Karpas-422 (cell line): ENCODE data around the gene NLGN2. TPM values are rescaled to one million over a fixed set of nuclear protein-coding genes. Genes with fewer than 3 reads are reported as not detected.

Experiments
- DNase-seq: peaks from one replicate; pipeline ENCODE4 v3.0.0-alpha.2; 2015
- H2AFZ ChIP-seq: fragments of 200-600 bp; sonication (generic); 2 replicates; pipeline ENCODE4 v1.6.1; 2014; ENCODE audit warnings: antibody characterized with exemption, low read length, mixed read lengths
- H3K27ac ChIP-seq: fragments of 200-600 bp; sonication (generic); 2 replicates; pipeline ENCODE4 v1.5.1; 2014; ENCODE audit warnings: mild to moderate bottlenecking, low read length, moderate library complexity
- H3K27me3 ChIP-seq: fragments of 200-600 bp; sonication (generic); 2 replicates; pipeline ENCODE4 v1.6.1; 2014; ENCODE audit warnings: low read length, mixed read lengths
- H3K36me3 ChIP-seq: fragments of 200-600 bp; sonication (generic); 2 replicates; pipeline ENCODE4 v1.6.1; 2014; ENCODE audit warnings: low read length, mixed read lengths; ENCODE audit not compliant: insufficient read depth
- H3K4me1 ChIP-seq: fragments of 200-600 bp; sonication (generic); 2 replicates; pipeline ENCODE4 v1.6.1; 2014; ENCODE audit warnings: mild to moderate bottlenecking, low read length, mixed read lengths
- H3K4me2 ChIP-seq: fragments of 200-600 bp; sonication (generic); 2 replicates; pipeline ENCODE4 v1.6.1; 2014; ENCODE audit warnings: low read length, low read depth, mild to moderate bottlenecking; ENCODE audit not compliant: poor library complexity, severe bottlenecking
- H3K4me3 ChIP-seq: fragments of 200-600 bp; sonication (generic); 2 replicates; pipeline ENCODE4 v1.5.1; 2014; ENCODE audit warnings: mild to moderate bottlenecking, antibody characterized with exemption, low read length, mixed read lengths
- H3K79me2 ChIP-seq: fragments of 200-600 bp; sonication (generic); 2 replicates; pipeline ENCODE4 v1.6.1; 2014; ENCODE audit warnings: mild to moderate bottlenecking, low read length, mixed read lengths
- H3K9ac ChIP-seq: fragments of 200-600 bp; sonication (generic); 2 replicates; pipeline ENCODE4 v1.6.0; 2014; ENCODE audit warnings: low read length
- H3K9me2 ChIP-seq: fragments of 200-600 bp; sonication (generic), shearing (Covaris generic); replicated peaks from 2 replicates; pipeline ENCODE4 v1.6.0; 2014; ENCODE audit warnings: mild to moderate bottlenecking, low read length, moderate library complexity; ENCODE audit not compliant: insufficient read depth
- H3K9me3 ChIP-seq: fragments of 300-700, 200-600 bp; sonication (generic); 2 replicates; pipeline ENCODE4 v1.6.1; 2014; ENCODE audit warnings: low read length, mixed read lengths
- H4K20me1 ChIP-seq: fragments of 200-600 bp; sonication (generic); 2 replicates; pipeline ENCODE4 v1.6.1; 2014; ENCODE audit warnings: mild to moderate bottlenecking, antibody characterized with exemption, low read length, low read depth; ENCODE audit not compliant: insufficient read depth
- total RNA-seq: library from RNA; depleted of rRNA; stranded (reverse); fragments of >200 nt; shearing (Covaris generic); gene quantifications from 2 replicates; pipeline ENCODE4 v1.2.3, GENCODE V29; 2014; ENCODE audit warnings: low replicate concordance

The NLGN2 gene
- total RNA-seq, 1 experiment from 2014 or later: not detected

GRCh38 chr17:7432296-7432695 lies 24.7 kb downstream of the NLGN2 start:
- H3K4me1 ChIP-seq: peaks cover 12% of the 10 kb centered on the region
- no peak overlapping the region for H3K4me3 ChIP-seq
- no peaks in the 10 kb centered on the region for H3K9me2 ChIP-seq
- no peak overlapping the region for H2AFZ ChIP-seq
- no peak for DNase-seq
- no peak overlapping the region for H3K4me2 ChIP-seq
- no peaks in the 10 kb centered on the region for H3K27me3 ChIP-seq
- no peaks in the 10 kb centered on the region for H3K36me3 ChIP-seq
- H3K27ac ChIP-seq: no peak overlapping the region
- H4K20me1 ChIP-seq: 0 out of 2 replicates have a peak, but pooled peaks cover under 1% of the 10 kb centered on the region
- H3K9me3 ChIP-seq: no peaks in the 10 kb centered on the region
- H3K79me2 ChIP-seq: 0 out of 2 replicates have a peak, but pooled peaks cover 4% of the 10 kb centered on the region
- no peak overlapping the region for H3K9ac ChIP-seq

GRCh38 chr17:7435676-7436555 lies 28.3 kb downstream of the NLGN2 start:
- Histone ChIP-seq H2AFZ (peak overlapping the region; percentile 47; the same call in 1 of the 2 replicates), H3K9me3 (no peaks in the 10 kb centered on the region), H3K27me3 (no peaks in the 10 kb centered on the region), H3K4me1 (peaks cover 25% of the 10 kb centered on the region), H3K79me2 (0 out of 2 replicates have a peak, but pooled peaks cover 4% of the 10 kb centered on the region), H3K27ac (no peak overlapping the region), H3K9me2 (no peaks in the 10 kb centered on the region), H3K4me3 (peak overlapping the region; percentile 75), H3K4me2 (peak overlapping the region; percentile 86), H3K9ac (peak overlapping the region; percentile 73), H3K36me3 (no peaks in the 10 kb centered on the region), H4K20me1 (peaks cover 9% of the 10 kb centered on the region; the same call in 1 of the 2 replicates)
- DNase-seq: peak; percentile 84

- no peak overlapping the region for H3K27ac ChIP-seq
- peaks cover 9% of the 10 kb centered on the region; the same call in 1 of the 2 replicates for H4K20me1 ChIP-seq
- H3K36me3 ChIP-seq: no peaks in the 10 kb centered on the region
- peak overlapping the region; percentile 75 for H3K4me3 ChIP-seq
- peak; percentile 93 for DNase-seq
- 0 out of 2 replicates have a peak, but pooled peaks cover 4% of the 10 kb centered on the region for H3K79me2 ChIP-seq
- H3K9ac ChIP-seq: peak overlapping the region; percentile 73
- no peaks in the 10 kb centered on the region for H3K27me3 ChIP-seq
- peaks cover 27% of the 10 kb centered on the region for H3K4me1 ChIP-seq
- no peak overlapping the region for H2AFZ ChIP-seq
- H3K9me3 ChIP-seq: no peaks in the 10 kb centered on the region
- no peaks in the 10 kb centered on the region for H3K9me2 ChIP-seq
- H3K4me2 ChIP-seq: peak overlapping the region; percentile 86
Measured at GRCh38 chr17:7436556-7437368, 29.1 kb downstream of the NLGN2 start.

DNA sequence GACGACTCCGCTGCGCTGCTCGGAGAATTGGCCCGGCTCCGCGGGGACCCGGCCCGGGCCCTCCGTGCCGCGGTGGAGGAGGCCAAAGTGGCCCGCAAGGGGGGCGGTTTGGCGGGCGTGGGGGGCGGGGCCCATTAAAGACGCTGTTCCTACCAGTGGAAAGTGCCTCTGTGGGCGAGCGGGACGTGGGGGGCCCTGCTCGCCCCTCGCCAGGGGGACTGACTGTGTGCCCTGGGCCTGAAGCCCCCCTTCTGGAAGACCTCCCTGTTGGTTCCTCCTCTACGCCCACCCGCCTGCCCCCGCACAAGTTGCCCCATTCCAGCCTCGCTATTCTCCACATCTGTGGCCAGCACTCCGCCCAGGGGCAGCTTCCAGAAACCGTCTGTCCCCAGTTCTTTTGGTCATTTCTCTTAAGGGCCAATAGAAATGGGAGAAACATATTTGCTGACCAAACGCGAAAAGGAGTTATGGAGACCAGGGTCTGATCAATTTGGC lies 29.8 kb downstream of the NLGN2 start:
- Histone ChIP-seq H4K20me1 (peaks cover 9% of the 10 kb centered on the region; the same call in 1 of the 2 replicates), H3K36me3 (no peaks in the 10 kb centered on the region), H3K79me2 (0 out of 2 replicates have a peak, but pooled peaks cover 4% of the 10 kb centered on the region), H3K4me3 (no peak overlapping the region), H3K9me3 (no peaks in the 10 kb centered on the region), H3K27me3 (no peaks in the 10 kb centered on the region), H3K4me1 (peaks cover 27% of the 10 kb centered on the region), H3K27ac (no peak overlapping the region), H2AFZ (no peak overlapping the region), H3K4me2 (peak overlapping the region; percentile 41), H3K9ac (no peak overlapping the region), H3K9me2 (no peaks in the 10 kb centered on the region)
- DNase-seq: no peak

DNA sequence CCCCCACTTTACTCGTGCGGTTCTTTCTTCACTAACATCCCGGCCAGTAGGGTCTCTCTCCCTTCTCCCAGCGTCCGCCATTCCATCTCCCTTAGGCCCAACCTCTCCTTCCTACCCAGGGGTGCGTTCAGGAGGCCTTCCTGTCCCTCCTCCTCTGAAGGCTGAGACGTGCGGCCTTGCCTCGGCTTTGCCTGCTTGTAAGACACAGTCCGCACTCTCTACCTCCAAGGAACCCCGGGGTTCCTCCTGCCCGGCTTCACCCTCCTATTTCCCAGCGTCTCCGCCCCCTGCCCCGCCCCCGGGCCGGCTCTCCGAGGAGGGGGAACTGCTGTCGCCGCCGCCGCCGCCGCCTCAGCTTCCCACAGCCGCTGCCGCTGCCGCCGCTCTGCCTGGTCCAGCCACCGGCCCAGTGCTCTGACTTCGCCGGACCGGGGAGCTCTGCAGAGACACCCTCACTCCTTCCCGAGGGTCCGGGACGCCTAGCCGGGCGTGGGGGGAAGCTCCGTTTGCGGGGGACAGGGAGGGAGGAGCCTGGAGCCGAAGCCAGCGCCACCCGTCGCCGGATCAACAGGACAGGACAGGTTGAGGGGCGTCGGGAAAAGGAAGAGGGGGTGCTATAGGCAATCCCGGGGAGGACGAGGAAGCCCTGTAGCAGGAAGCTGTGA lies 30.4 kb downstream of the NLGN2 start:
- Histone ChIP-seq H3K4me2 (no peak overlapping the region), H3K9me3 (no peaks in the 10 kb centered on the region), H3K9me2 (no peaks in the 10 kb centered on the region), H3K27ac (no peak overlapping the region), H3K4me3 (no peak overlapping the region), H3K4me1 (peaks cover 27% of the 10 kb centered on the region), H2AFZ (no peak overlapping the region), H3K9ac (no peak overlapping the region), H3K79me2 (0 out of 2 replicates have a peak, but pooled peaks cover 4% of the 10 kb centered on the region), H4K20me1 (peaks cover 9% of the 10 kb centered on the region; the same call in 1 of the 2 replicates), H3K27me3 (no peaks in the 10 kb centered on the region), H3K36me3 (no peaks in the 10 kb centered on the region)
- DNase-seq: no peak

DNA sequence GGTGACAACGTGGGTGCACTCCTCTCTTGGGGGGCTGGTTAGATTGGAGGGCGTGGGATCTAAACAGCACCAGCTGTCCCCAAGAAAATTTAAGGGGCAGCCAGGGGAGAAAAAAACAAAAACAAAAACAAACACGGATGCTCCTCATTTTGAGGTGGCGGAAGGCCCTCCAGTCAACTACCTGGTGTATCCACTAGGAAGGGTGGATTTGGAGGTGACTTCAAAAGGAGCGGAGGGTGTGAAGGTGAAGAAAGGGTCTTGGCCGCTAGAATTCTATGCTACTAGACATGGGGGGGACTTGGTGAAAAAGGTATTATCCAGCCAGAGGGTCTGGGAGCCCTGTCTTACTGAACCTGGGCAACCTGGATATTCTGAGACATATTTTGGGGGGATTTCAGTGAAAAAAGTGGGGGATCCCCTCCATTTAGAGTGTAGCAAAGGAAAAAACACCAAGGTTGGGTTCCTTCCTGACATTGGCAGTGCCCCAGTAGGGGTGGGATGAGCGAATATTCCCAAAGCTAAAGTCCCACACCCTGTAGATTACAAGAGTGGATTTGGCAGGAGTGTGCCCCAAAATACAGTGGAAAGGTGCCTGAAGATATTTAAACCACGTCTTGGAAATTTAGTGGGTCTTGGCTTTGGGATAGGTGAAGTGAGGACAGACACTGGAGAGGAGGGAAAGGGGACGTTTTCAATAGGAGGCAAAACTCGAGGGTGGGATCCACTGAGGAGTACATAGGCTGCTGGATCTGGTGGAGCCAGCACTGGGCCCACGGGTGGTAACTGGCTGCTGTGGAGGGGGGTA lies 31.2 kb downstream of the NLGN2 start:
- H3K9ac ChIP-seq: no peak overlapping the region
- H4K20me1 ChIP-seq: peaks cover 9% of the 10 kb centered on the region; the same call in 1 of the 2 replicates
- no peaks in the 10 kb centered on the region for H3K27me3 ChIP-seq
- H3K4me1 ChIP-seq: peaks cover 27% of the 10 kb centered on the region
- H3K9me2 ChIP-seq: no peaks in the 10 kb centered on the region
- H3K4me2 ChIP-seq: no peak overlapping the region
- no peak overlapping the region for H3K4me3 ChIP-seq
- no peak overlapping the region for H3K27ac ChIP-seq
- H2AFZ ChIP-seq: no peak overlapping the region
- H3K9me3 ChIP-seq: no peaks in the 10 kb centered on the region
- H3K79me2 ChIP-seq: 0 out of 2 replicates have a peak, but pooled peaks cover 4% of the 10 kb centered on the region
- no peak for DNase-seq
- no peaks in the 10 kb centered on the region for H3K36me3 ChIP-seq

GRCh38 chr17:7439462-7440112 lies 31.9 kb downstream of the NLGN2 start, which contains the start of gene FGF11:
FGF11 (plus strand) TSS chr17:7439512; CDS start chr17:7439621, 109 bp downstream.
- H3K9me3 ChIP-seq: no peaks in the 10 kb centered on the region
- no peaks in the 10 kb centered on the region for H3K27me3 ChIP-seq
- H3K9ac ChIP-seq: no peak within 1 kb of the TSS
- H4K20me1 ChIP-seq: peaks cover 9% of the 10 kb centered on the region; the same call in 1 of the 2 replicates
- H3K4me1 ChIP-seq: peaks cover 27% of the 10 kb centered on the region
- no peak for DNase-seq
- H3K36me3 ChIP-seq: no peaks in the 10 kb centered on the region
- peak within 1 kb of the TSS; percentile 10 for H3K4me2 ChIP-seq
- no peaks in the 10 kb centered on the region for H3K9me2 ChIP-seq
- H2AFZ ChIP-seq: no peak within 1 kb of the TSS
- no peak within 1 kb of the TSS for H3K4me3 ChIP-seq
- H3K79me2 ChIP-seq: 0 out of 2 replicates have a peak, but pooled peaks cover 4% of the 10 kb centered on the region
- no peak within 1 kb of the TSS for H3K27ac ChIP-seq
